ENCODE results near the gene SCFD2.

Gene SCFD2

GRCh38 chr4:52824603-52825459 is 541.0 kb downstream of the SCFD2 start:
- no peak for DNase-seq (ENCODE audit: low read depth in 2 of 2)

GRCh38 chr4:52824270-52824602 is 541.6 kb downstream of the SCFD2 start:
- DNase-seq (ENCODE audit: low read depth in 2 of 2), result no peak

- DNase-seq (ENCODE audit: low read depth in 2 of 2), result no peak
Measured at GRCh38 chr4:52823702-52824092, 542.2 kb downstream of the SCFD2 start.
